KMS-11 (cell line): Measurements from ENCODE around the gene VSNL1.

ENCODE experiments used
- H2AFZ ChIP-seq: fragments of 200-600 bp; sonication (generic); 2 replicates; pipeline ENCODE4 v1.6.1; 2016; ENCODE audit warnings: antibody characterized with exemption, mixed run types, low read depth
- H3K27ac ChIP-seq: fragments of 200-600 bp; sonication (generic); 2 replicates; pipeline ENCODE4 v1.6.1; 2016; ENCODE audit warnings: mild to moderate bottlenecking, mixed run types
- H3K27me3 ChIP-seq: fragments of 200-600 bp; sonication (generic); 2 replicates; pipeline ENCODE4 v1.6.1; 2017; ENCODE audit warnings: mild to moderate bottlenecking, low read depth, mixed run types, moderate library complexity; ENCODE audit not compliant: insufficient read depth
- H3K36me3 ChIP-seq: fragments of 200-600 bp; sonication (generic); 2 replicates; pipeline ENCODE4 v1.6.1; 2017; ENCODE audit warnings: mild to moderate bottlenecking, mixed run types; ENCODE audit not compliant: insufficient read depth
- H3K4me1 ChIP-seq: fragments of 200-600 bp; sonication (generic); 2 replicates; pipeline ENCODE4 v1.6.1; 2016; ENCODE audit warnings: mild to moderate bottlenecking, low read depth, mixed run types; ENCODE audit not compliant: poor library complexity, severe bottlenecking
- H3K4me2 ChIP-seq: fragments of 200-600 bp; sonication (generic); 2 replicates; pipeline ENCODE4 v1.7.0; 2016; ENCODE audit warnings: mild to moderate bottlenecking, mixed run types
- H3K4me3 ChIP-seq: fragments of 200-600 bp; sonication (generic); IDR thresholded peaks from 2 replicates; pipeline ENCODE4 v1.6.1; 2017; ENCODE audit warnings: low read depth, low read length, mixed read lengths; ENCODE audit not compliant: insufficient read depth
- H3K79me2 ChIP-seq: fragments of 200-600 bp; sonication (generic); 2 replicates; pipeline ENCODE4 v1.6.1; 2016; ENCODE audit warnings: low read depth, mixed run types; ENCODE audit not compliant: insufficient read depth
- H3K9ac ChIP-seq: fragments of 200-600 bp; sonication (generic); 2 replicates; pipeline ENCODE4 v1.6.1; 2016; ENCODE audit warnings: mild to moderate bottlenecking, mixed run types
- H4K20me1 ChIP-seq: fragments of 200-600 bp; sonication (generic); 2 replicates; pipeline ENCODE4 v1.6.1; 2016; ENCODE audit warnings: mild to moderate bottlenecking, mixed run types; ENCODE audit not compliant: insufficient read depth
- TF ChIP-seq, protein P1 (sequence below): fragments of 200-600 bp; sonication (generic); conservative IDR thresholded peaks from 2 replicates; pipeline ENCODE4 v1.6.1; 2017; ENCODE audit warnings: low read depth, mild to moderate bottlenecking, antibody characterized with exemption, low read length, moderate library complexity, mixed read lengths

VSNL1 gene

DNA sequence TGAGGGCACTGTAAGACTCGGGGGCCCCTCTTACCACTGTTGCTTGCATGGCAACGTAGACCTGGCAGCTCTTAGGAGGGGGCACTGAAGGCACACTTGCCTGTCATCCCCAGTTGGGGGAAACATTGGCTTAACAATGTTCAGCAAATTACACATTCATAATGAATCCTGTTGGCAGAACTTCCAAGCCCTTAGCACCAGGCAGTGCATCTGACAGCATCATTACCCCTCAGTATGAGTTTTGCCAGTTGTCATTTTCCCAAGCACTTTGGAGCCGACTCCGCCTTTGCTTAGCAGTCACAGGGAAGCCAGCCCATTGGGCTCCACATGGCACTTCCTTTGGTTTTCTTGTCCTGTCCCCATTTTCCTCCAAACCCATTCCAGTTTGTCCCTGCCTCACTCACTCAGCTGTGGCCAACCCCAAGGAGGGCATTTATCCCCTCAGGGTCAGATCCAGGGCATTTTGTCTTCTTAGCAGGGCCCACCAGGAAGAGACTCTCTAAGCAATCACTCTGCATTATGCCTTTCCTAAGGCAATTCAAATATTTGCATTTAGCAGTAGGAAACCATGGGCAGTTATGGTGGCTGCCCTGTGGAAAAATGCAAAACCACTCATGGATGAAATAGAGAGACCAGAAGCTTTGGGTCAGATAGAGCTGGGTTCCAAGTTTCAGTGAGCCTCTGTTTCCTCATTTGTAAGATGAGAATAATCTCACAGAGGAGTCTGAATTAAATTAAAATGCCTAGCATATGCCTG, 73.9 kb downstream of the VSNL1 start:
- no peak overlapping the region for H2AFZ ChIP-seq
- TF ChIP-seq, protein P1, sequence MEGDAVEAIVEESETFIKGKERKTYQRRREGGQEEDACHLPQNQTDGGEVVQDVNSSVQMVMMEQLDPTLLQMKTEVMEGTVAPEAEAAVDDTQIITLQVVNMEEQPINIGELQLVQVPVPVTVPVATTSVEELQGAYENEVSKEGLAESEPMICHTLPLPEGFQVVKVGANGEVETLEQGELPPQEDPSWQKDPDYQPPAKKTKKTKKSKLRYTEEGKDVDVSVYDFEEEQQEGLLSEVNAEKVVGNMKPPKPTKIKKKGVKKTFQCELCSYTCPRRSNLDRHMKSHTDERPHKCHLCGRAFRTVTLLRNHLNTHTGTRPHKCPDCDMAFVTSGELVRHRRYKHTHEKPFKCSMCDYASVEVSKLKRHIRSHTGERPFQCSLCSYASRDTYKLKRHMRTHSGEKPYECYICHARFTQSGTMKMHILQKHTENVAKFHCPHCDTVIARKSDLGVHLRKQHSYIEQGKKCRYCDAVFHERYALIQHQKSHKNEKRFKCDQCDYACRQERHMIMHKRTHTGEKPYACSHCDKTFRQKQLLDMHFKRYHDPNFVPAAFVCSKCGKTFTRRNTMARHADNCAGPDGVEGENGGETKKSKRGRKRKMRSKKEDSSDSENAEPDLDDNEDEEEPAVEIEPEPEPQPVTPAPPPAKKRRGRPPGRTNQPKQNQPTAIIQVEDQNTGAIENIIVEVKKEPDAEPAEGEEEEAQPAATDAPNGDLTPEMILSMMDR: no peak
- H3K79me2 ChIP-seq: no peaks in the 10 kb centered on the region

DNA sequence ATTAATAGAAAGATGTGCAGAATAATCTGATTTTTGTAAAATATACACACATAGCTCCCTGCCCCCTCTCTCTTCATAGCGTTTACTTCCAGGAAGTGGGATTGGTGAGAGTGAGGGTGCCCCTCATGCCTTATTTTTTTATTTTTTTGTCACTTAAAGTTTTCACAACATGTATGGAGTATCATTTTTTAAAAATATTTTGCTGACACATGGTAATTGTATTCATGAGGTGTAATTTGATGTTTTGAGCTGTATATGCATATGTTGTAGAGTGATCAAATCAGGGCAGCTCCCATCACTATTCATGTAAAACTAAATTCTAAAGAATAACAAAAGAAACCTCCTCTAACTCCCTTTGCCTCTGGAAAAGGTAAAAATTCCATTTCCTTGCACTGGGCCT, 74.7 kb downstream of the VSNL1 start:
- H3K4me3 ChIP-seq: no peak overlapping the region
- H3K27ac ChIP-seq: no peak overlapping the region
- no peaks in the 10 kb centered on the region for H3K4me1 ChIP-seq
- no peaks in the 10 kb centered on the region for H3K79me2 ChIP-seq
- no peak overlapping the region for H2AFZ ChIP-seq
- no peak overlapping the region for H3K9ac ChIP-seq
- H3K4me2 ChIP-seq: no peak overlapping the region
- no peaks in the 10 kb centered on the region for H3K27me3 ChIP-seq
- TF ChIP-seq, protein P1: no peak
- no peaks in the 10 kb centered on the region for H3K36me3 ChIP-seq
- no peaks in the 10 kb centered on the region for H4K20me1 ChIP-seq

More for the DNA sequence above, 73.9 kb downstream of the VSNL1 start:
- Histone ChIP-seq H3K4me1 (no peaks in the 10 kb centered on the region), H3K4me2 (no peak overlapping the region), H3K27ac (no peak overlapping the region), H3K9ac (no peak overlapping the region), H3K4me3 (no peak overlapping the region), H4K20me1 (no peaks in the 10 kb centered on the region), H3K36me3 (no peaks in the 10 kb centered on the region), H3K27me3 (no peaks in the 10 kb centered on the region)

DNA sequence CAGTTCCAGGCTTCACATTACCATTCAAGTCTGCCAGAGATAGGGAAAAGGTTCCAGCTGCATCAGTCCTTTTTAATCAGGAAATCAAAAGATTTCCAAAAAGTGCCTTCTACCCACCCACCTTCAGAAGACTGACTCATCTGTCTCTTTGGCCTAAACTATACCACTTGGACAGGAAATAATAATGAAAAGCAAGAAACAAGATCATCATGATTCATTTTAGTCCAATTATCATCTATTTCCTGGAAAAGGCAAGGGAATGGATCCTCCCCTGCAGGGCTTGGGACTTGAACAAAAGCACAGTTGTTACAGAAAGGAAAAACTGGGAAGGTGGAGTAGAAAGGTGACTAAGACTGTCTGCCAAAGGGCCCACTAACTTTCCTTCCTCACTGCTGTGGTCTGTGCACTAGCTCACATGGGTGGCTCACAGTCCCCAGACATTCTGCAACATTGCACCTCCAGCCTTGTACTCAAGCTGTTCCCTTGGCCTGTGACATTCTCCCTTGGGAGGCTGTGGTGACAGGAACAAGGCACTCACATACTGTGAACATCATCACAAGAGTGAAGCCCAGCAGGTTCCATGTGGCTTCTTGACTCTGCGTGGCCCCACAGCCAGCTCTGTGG, 75.3 kb downstream of the VSNL1 start:
- H3K27ac ChIP-seq: no peak overlapping the region
- H3K4me3 ChIP-seq: no peak overlapping the region
- no peak overlapping the region for H3K4me2 ChIP-seq
- H3K9ac ChIP-seq: no peak overlapping the region
- H2AFZ ChIP-seq: no peak overlapping the region
- no peaks in the 10 kb centered on the region for H3K27me3 ChIP-seq
- H3K79me2 ChIP-seq: no peaks in the 10 kb centered on the region
- no peaks in the 10 kb centered on the region for H4K20me1 ChIP-seq
- TF ChIP-seq, protein P1: no peak
- H3K4me1 ChIP-seq: no peaks in the 10 kb centered on the region
- H3K36me3 ChIP-seq: no peaks in the 10 kb centered on the region

DNA sequence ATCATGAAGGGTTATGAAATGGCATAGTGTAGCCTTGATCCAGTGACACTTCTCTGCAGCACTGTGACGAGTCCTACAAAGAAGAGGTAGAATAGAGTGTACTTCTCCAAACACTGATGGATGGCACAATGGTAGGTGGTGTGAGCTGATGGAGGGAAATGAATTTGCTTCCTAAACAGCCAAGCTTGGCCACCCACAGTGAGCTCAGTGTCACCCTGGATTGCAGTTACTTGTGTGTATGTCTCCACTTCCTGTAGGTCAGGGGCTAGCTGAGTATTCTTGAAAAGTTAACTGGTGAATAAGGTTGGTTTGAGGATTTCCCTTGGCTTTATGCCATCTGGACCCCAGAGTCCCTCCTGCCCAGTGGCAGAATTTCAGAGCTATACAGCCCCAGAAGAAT, 75.9 kb downstream of the VSNL1 start:
- Histone ChIP-seq H3K4me3 (no peak overlapping the region), H2AFZ (no peak overlapping the region), H3K27me3 (no peaks in the 10 kb centered on the region), H4K20me1 (no peaks in the 10 kb centered on the region), H3K36me3 (no peaks in the 10 kb centered on the region), H3K4me1 (no peaks in the 10 kb centered on the region), H3K79me2 (no peaks in the 10 kb centered on the region), H3K27ac (no peak overlapping the region), H3K4me2 (no peak overlapping the region), H3K9ac (no peak overlapping the region)
- TF ChIP-seq, protein P1: no peak
